ENCODE data around the gene FAM114A1. TPM values are rescaled to one million over a fixed set of nuclear protein-coding genes. Genes with fewer than 3 reads are reported as not detected.

Gene FAM114A1
- total and polyA plus RNA-seq, 2 of the 8 experiments (the other 6 are each of a cell fraction or from before 2014, with no cell fraction given), result 9.5 to 12.0 TPM

- Histone ChIP-seq H3K27ac (ENCODE audit: low read depth, low read length) (no peak overlapping the region), H4K20me1 (replicated peaks in 1 of 2; ENCODE audit: control insufficient read depth in 1 of 2, insufficient read depth in 2 of 2, low read length in 2 of 2) (no peaks in the 10 kb centered on the region), H3K4me2 (ENCODE audit: insufficient read depth in 1 of 2, low read depth in 2 of 2, low read length in 2 of 2) (no peak overlapping the region), H2BK20ac (ENCODE audit: low read length) (no peak overlapping the region), H3K23ac (ENCODE audit: insufficient read length) (no peak overlapping the region), H2BK120ac (replicated peaks; ENCODE audit: low read depth, low read length) (no peak overlapping the region), H3K36me3 (ENCODE audit: control insufficient read depth in 2 of 4, insufficient read depth in 4 of 4, low read length in 3 of 4) (peaks cover 0 to 3% (median 0%) of the 10 kb centered on the region in 4 experiments; a peak in 1 of 8 replicates), H3K79me1 (ENCODE audit: low read depth, low read length) (no peaks in the 10 kb centered on the region), H3K4me3 (ENCODE audit: extremely low read depth in 1 of 4, insufficient read depth in 2 of 4, low read depth in 3 of 4, low read length in 4 of 4) (no peak overlapping the region), H4K5ac (ENCODE audit: insufficient read length, low read depth, low read length) (no peak overlapping the region), H3K79me2 (ENCODE audit: control insufficient read depth in 1 of 2, insufficient read depth in 2 of 2, low read length in 2 of 2) (no peaks in the 10 kb centered on the region), H3K9ac (replicated peaks in 1 of 4; ENCODE audit: extremely low read depth in 1 of 4, low read depth in 3 of 4, low read length in 3 of 4) (no peak overlapping the region), H3K14ac (ENCODE audit: insufficient read length) (no peak overlapping the region), H4K8ac (ENCODE audit: extremely low read depth, insufficient read depth, low read length) (no peak overlapping the region), H3K27me3 (replicated peaks in 1 of 4; ENCODE audit: control insufficient read depth in 3 of 4, extremely low read depth in 1 of 4, insufficient read depth in 3 of 4, low read length in 3 of 4) (no peaks in the 10 kb centered on the region), H2BK12ac (ENCODE audit: low read depth, low read length) (no peak overlapping the region), H3K4me1 (replicated peaks in 1 of 4; ENCODE audit: control insufficient read depth in 3 of 4, insufficient read depth in 4 of 4, low read length in 3 of 4) (peaks cover 0 to 3% (median 0%) of the 10 kb centered on the region in 4 experiments; a peak in 2 of 7 replicates), H2AFZ (ENCODE audit: low read length) (no peak overlapping the region), H2BK15ac (ENCODE audit: low read length) (no peak overlapping the region), H3K18ac (ENCODE audit: extremely low read depth, low read length) (no peak overlapping the region), H2BK5ac (ENCODE audit: low read depth, low read length) (no peak overlapping the region), H3K9me3 (ENCODE audit: insufficient read depth in 2 of 2, low read depth in 1 of 2, low read length in 1 of 2) (no peaks in the 10 kb centered on the region), H3K4ac (replicated peaks; ENCODE audit: insufficient read length, low read depth, low read length) (no peak overlapping the region), H2AK5ac (ENCODE audit: low read depth, low read length) (no peak overlapping the region), H3K23me2 (ENCODE audit: low read depth, low read length) (no peaks in the 10 kb centered on the region), H4K91ac (replicated peaks; ENCODE audit: insufficient read length, low read length) (no peak overlapping the region), H3K56ac (replicated peaks; ENCODE audit: insufficient read length, low read depth, low read length) (no peak overlapping the region)
- ChIA-PET POLR2A (ENCODE audit: partially characterized antibody) (no interaction called here), CTCF (ENCODE audit: partially characterized antibody) (interaction anchor here (0.6 to 0.7 kb wide), 2 partner anchors 206 to 415 kb away, joined by 3 read pairs; no protein-coding TSS in a partner anchor)
- WGBS, 2 experiments (ENCODE audit: extremely low coverage in 1 of 2, insufficient coverage in 1 of 2, insufficient read length in 1 of 2, insufficient replicate concordance in 2 of 2, low coverage in 1 of 2, low lambda C conversion rate in 2 of 2, missing lambda C conversion rate in 1 of 2), result 89% methylated on average over 9 of the region's 9 CpGs; no CpG with 5 or more reads in 1 of the 2 experiments
- no peak for FAIRE-seq
- no peak for DNase-seq (ENCODE audit: low read depth in 1 of 2, low spot score in 2 of 2)
- TF ChIP-seq EZH2 (IDR thresholded peaks at IDR 0.05; ENCODE audit: low read depth, low read length, severe bottlenecking), result no peak
- TF ChIP-seq KDM1A (IDR thresholded peaks at IDR 0.05; ENCODE audit: borderline replicate concordance, low read length), result no peak
- no peak for TF ChIP-seq YY1 (IDR thresholded peaks at IDR 0.05; ENCODE audit: low read depth, low read length)
- no peak for TF ChIP-seq SIN3A (conservative IDR thresholded peaks at IDR 0.05 in 1 of 2, IDR thresholded peaks at IDR 0.05 in 1 of 2; ENCODE audit: low read depth in 1 of 2, low read length in 2 of 2)
- no peak for TF ChIP-seq NANOG (IDR thresholded peaks at IDR 0.05; ENCODE audit: insufficient read depth, low read depth, low read length, poor library complexity, severe bottlenecking)
- no peak for TF ChIP-seq JUN (IDR thresholded peaks at IDR 0.05; ENCODE audit: low read depth, low read length)
- no peak for TF ChIP-seq SIX5 (IDR thresholded peaks at IDR 0.05; ENCODE audit: low read depth, low read length)
These were observed 61.4 kb downstream of the FAM114A1 start for GRCh38 chr4:38928974-38929373.

Data from H1 (cell line).